ENCODE results near the gene CFAP74. TPM values are rescaled to one million over a fixed set of nuclear protein-coding genes. Genes with fewer than 3 reads are reported as not detected.

CFAP74 gene
- total RNA-seq, 1 experiment from 2014 or later = 0.28 TPM

DNA sequence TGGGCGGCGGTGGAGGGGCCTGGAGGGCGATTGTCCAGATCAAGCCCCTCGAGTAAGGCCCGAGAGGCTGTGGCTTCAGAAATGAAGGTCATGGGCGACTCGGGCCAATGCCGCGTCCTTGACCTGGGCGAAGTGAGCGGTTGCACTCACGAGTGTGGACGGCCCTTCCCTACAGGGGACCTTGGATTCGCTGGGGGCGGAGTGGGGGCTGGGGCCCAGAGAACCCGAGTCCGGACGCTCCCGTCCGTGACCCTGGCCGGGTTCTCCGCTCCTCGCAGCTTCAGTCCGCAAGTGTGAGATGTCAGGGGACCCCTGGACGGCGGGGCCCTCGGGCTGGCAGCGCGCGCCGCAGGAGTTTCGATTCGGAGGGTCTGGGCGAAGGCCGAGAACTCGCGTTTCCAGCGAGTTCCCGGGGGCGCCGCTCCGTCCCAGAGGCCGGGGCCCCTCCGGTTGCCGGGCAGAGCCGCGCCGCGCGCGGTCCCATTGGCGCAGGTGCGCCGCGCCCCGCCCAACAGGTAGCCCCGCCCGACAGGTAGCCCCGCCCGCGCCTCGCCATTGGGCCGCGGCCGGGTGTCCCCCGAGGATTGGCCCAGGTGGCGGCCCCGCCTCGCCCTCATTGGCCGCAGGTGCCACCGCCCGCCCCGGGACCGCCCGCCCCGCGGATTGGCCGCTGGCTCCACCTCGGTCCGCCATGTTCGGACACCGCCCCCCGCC is 46.3 kb upstream of the CFAP74 start, which contains the start of gene PRKCZ:
Gene PRKCZ, plus strand, starts transcription at position 694 of the 714 bp plus-strand sequence. CDS start 220 bp downstream, outside the sequence.
- Histone ChIP-seq H4K20me1 (ENCODE audit: control insufficient read depth, insufficient read depth, insufficient read length) (no peaks in the 10 kb centered on the region), H2BK12ac (ENCODE audit: insufficient read length, low read depth, low read length) (no peak within 1 kb of the TSS), H3T11ph (ENCODE audit: low read length) (no peak within 1 kb of the TSS), H3K14ac (ENCODE audit: insufficient read depth, low read length) (peak within 1 kb of the TSS; percentile 91), H3K79me2 (ENCODE audit: insufficient read depth, low read length) (peaks cover 2% of the 10 kb centered on the region; the same call in 1 of the 2 replicates), H3K23ac (ENCODE audit: insufficient read length, low read depth, low read length) (no peak within 1 kb of the TSS), H3K79me1 (ENCODE audit: insufficient read depth, low read depth, low read length, poor library complexity, severe bottlenecking) (no peaks in the 10 kb centered on the region), H2BK15ac (ENCODE audit: low read depth, low read length) (no peak within 1 kb of the TSS), H3K27me3 (ENCODE audit: insufficient read depth, low read length) (no peaks in the 10 kb centered on the region), H2BK5ac (ENCODE audit: insufficient read length, low read length) (no peak within 1 kb of the TSS), H3K4me1 (ENCODE audit: insufficient read depth, low read length) (no peaks in the 10 kb centered on the region; the same call in 1 of the 2 replicates), H3K23me2 (ENCODE audit: insufficient read length, low read depth, low read length, poor library complexity, severe bottlenecking) (peaks cover 10% of the 10 kb centered on the region), H3K56ac (ENCODE audit: insufficient read length, low read depth, low read length) (no peak within 1 kb of the TSS), H3K4me2 (ENCODE audit: insufficient read depth, insufficient read length, low read length) (peak within 1 kb of the TSS; percentile 55), H3K27ac (ENCODE audit: insufficient read length, low read depth, low read length) (no peak within 1 kb of the TSS), H2BK120ac (ENCODE audit: low read depth, low read length, poor library complexity, severe bottlenecking) (no peak within 1 kb of the TSS), H4K5ac (ENCODE audit: insufficient read length, low read depth, low read length) (no peak within 1 kb of the TSS), H3K18ac (ENCODE audit: insufficient read length, low read depth, low read length) (peak within 1 kb of the TSS; percentile 36), H2AFZ (ENCODE audit: low read length) (no peak within 1 kb of the TSS), H3K9ac (ENCODE audit: extremely low read depth, insufficient read length, low read length) (peak within 1 kb of the TSS; percentile 45), H4K91ac (ENCODE audit: insufficient read length, low read depth, low read length) (no peak within 1 kb of the TSS), H2BK20ac (ENCODE audit: low read depth, low read length, poor library complexity, severe bottlenecking) (no peak within 1 kb of the TSS), H3K9me3 (ENCODE audit: control insufficient read depth, low read depth, low read length) (no peaks in the 10 kb centered on the region), H3K4ac (ENCODE audit: low read depth, low read length) (no peak within 1 kb of the TSS), H4K8ac (replicated peaks; ENCODE audit: insufficient read length, low read depth, low read length) (no peak within 1 kb of the TSS), H2AK5ac (ENCODE audit: insufficient read length, low read length) (no peak within 1 kb of the TSS)
- no CpG with 5 or more reads among the region's 83 CpGs for WGBS (ENCODE audit: extremely low coverage, insufficient read length, low lambda C conversion rate)
- DNase-seq = peak; percentile 96
- Mint-ChIP-seq H3K9me3 (peaks cover 0 to 3% of the 10 kb centered on the region in 2 experiments; a peak in 2 of 5 replicates), H3K4me3 (peak within 1 kb of the TSS; percentile 73 to 89), H3K36me3 (ENCODE audit: insufficient read depth in 1 of 3, low read depth in 3 of 3) (no peaks in the 10 kb centered on the region; a peak in 2 of 7 replicates), H3K27ac (peak within 1 kb of the TSS; percentile 93 to 97 (median 93); a peak in 6 of 7 replicates), H3K27me3 (ENCODE audit: low read depth) (peaks cover 16% of the 10 kb centered on the region), H3K4me1 (peaks cover 18 to 33% of the 10 kb centered on the region in 2 experiments)
- TF ChIP-seq, protein P1, sequence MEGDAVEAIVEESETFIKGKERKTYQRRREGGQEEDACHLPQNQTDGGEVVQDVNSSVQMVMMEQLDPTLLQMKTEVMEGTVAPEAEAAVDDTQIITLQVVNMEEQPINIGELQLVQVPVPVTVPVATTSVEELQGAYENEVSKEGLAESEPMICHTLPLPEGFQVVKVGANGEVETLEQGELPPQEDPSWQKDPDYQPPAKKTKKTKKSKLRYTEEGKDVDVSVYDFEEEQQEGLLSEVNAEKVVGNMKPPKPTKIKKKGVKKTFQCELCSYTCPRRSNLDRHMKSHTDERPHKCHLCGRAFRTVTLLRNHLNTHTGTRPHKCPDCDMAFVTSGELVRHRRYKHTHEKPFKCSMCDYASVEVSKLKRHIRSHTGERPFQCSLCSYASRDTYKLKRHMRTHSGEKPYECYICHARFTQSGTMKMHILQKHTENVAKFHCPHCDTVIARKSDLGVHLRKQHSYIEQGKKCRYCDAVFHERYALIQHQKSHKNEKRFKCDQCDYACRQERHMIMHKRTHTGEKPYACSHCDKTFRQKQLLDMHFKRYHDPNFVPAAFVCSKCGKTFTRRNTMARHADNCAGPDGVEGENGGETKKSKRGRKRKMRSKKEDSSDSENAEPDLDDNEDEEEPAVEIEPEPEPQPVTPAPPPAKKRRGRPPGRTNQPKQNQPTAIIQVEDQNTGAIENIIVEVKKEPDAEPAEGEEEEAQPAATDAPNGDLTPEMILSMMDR (conservative IDR thresholded peaks at IDR 0.05) = no peak
